Activated T-helper 1 cell treated with anti-CD3 and anti-CD28 coated beads, Interleukin-12 subunit alpha, Interleukin-12 subunit beta, Interleukin-2, Interleukin-4 antibody, amounts not matched to agents 30 ng/mL and 10 ng/mL and 1 ng/mL, durations not matched to agents 14 hours and 24 hours and 36 hours (primary cell): Measurements from ENCODE around the gene RASIP1. TPM values are rescaled to one million over a fixed set of nuclear protein-coding genes. Genes with fewer than 3 reads are reported as not detected.

Source experiments
- total RNA-seq: library from RNA; stranded (reverse); gene quantifications from 2 replicates; pipeline ENCODE4 v1.2.3, GENCODE V29; 2022

RASIP1 gene
- total RNA-seq, 1 donor from 2014 or later = 0.44 TPM

Other genes with a start within 250 kb of the RASIP1 start
- gene LMTK3, start 228.8 kb downstream of the RASIP1 start, total RNA-seq = 2.0 and 3.1 TPM in 2 replicates
- gene SULT2B1, start 188.4 kb downstream of the RASIP1 start, total RNA-seq = not detected in 2 replicates
- gene SPACA4, start 133.9 kb downstream of the RASIP1 start, total RNA-seq = not detected in 2 replicates
- gene FAM83E, start 125.5 kb downstream of the RASIP1 start, total RNA-seq = 7.3 TPM in 2 replicates
- gene RPL18, start 121.4 kb downstream of the RASIP1 start, total RNA-seq = 1,774 and 1,780 TPM in 2 replicates
- gene SPHK2, start 121.1 kb downstream of the RASIP1 start, total RNA-seq = 40.8 and 44.1 TPM in 2 replicates
- 8.5 and 9.1 TPM in 2 replicates for gene DBP, start 103.2 kb downstream of the RASIP1 start, total RNA-seq
- 13.0 and 13.9 TPM in 2 replicates for gene CA11, start 94.4 kb downstream of the RASIP1 start, total RNA-seq
- 0.44 and 0.54 TPM in 2 replicates for gene NTN5, start 67.6 kb downstream of the RASIP1 start, total RNA-seq
- not detected in 2 replicates for gene FUT2, start 44.6 kb downstream of the RASIP1 start, total RNA-seq
- gene MAMSTR, start 20.9 kb downstream of the RASIP1 start, total RNA-seq = 1.4 and 1.7 TPM in 2 replicates
- 0.37 TPM in 1 of 2 replicates, not detected in the other for gene IZUMO1, start 6.3 kb upstream of the RASIP1 start, total RNA-seq
- gene FUT1, start 12.0 kb upstream of the RASIP1 start, total RNA-seq = 0.54 and 0.57 TPM in 2 replicates
- not detected in 2 replicates for gene FGF21, start 14.9 kb upstream of the RASIP1 start, total RNA-seq
- 93.3 and 93.6 TPM in 2 replicates for gene BCAT2, start 70.4 kb upstream of the RASIP1 start, total RNA-seq
- gene HSD17B14, start 95.9 kb upstream of the RASIP1 start, total RNA-seq = 0.57 and 0.64 TPM in 2 replicates
- gene PLEKHA4, start 128.0 kb upstream of the RASIP1 start, total RNA-seq = 1.4 and 1.9 TPM in 2 replicates
- gene PPP1R15A, start 131.8 kb upstream of the RASIP1 start, total RNA-seq = 53.1 and 53.7 TPM in 2 replicates
- not detected in 2 replicates for gene TULP2, start 158.1 kb upstream of the RASIP1 start, total RNA-seq
- gene NUCB1, start 159.7 kb upstream of the RASIP1 start, total RNA-seq = 117 and 122 TPM in 2 replicates
- not detected in 2 replicates for gene DHDH, start 193.1 kb upstream of the RASIP1 start, total RNA-seq
- gene BAX, start 214.3 kb upstream of the RASIP1 start, total RNA-seq = 292 and 295 TPM in 2 replicates
- gene FTL, start 224.7 kb upstream of the RASIP1 start, total RNA-seq = 651 and 662 TPM in 2 replicates